SU-DHL-6 (cell line): ENCODE results near the gene HOXB3.

Source experiments
- CTCF ChIP-seq: fragments of 200-600 bp; sonication (generic); IDR thresholded peaks from one replicate; pipeline ENCODE4 v1.5.1; 2017; ENCODE audit warnings: antibody characterized with exemption, mild to moderate bottlenecking, low read length, moderate library complexity; ENCODE audit not compliant: insufficient read depth, poor library complexity, severe bottlenecking
- EZH2phosphoT487 ChIP-seq: fragments of 200-600 bp; sonication (generic), shearing (Covaris generic); conservative IDR thresholded peaks from 2 replicates; pipeline ENCODE4 v1.6.1; 2018; ENCODE audit warnings: mild to moderate bottlenecking, antibody characterized with exemption, low read length, moderate library complexity, mixed read lengths

- no peak for TF ChIP-seq CTCF
- TF ChIP-seq EZH2phosphoT487: no peak
These were observed 60.9 kb downstream of the HOXB3 start for GRCh38 chr17:48528936-48529682.
